Measurements from ENCODE around the gene CCR3. TPM values are rescaled to one million over a fixed set of nuclear protein-coding genes. Genes with fewer than 3 reads are reported as not detected.

Gene CCR3
- total RNA-seq, 2 donors from 2014 or later = not detected

- Histone ChIP-seq H3K27ac (no peak overlapping the region), H3K27me3 (no peaks in the 10 kb centered on the region), H3K4me3 (no peak overlapping the region), H3K9me3 (peaks cover 0 to 14% (median 0%) of the 10 kb centered on the region in 3 donors), H3K36me3 (replicated peaks in 1 of 2; ENCODE audit: insufficient read depth in 1 of 2, low read depth in 2 of 2) (no peaks in the 10 kb centered on the region), H3K4me1 (no peaks in the 10 kb centered on the region)
- DNase-seq (peak; percentile 21 to 57 (median 48)), ATAC-seq (peak; percentile 52)
- TF ChIP-seq CTCF (IDR thresholded peaks at IDR 0.05) = peak in 6 of 7 experiments; percentile 22 to 54 (median 46)
- no peak for TF ChIP-seq POLR2A (IDR thresholded peaks at IDR 0.05)
- WGBS, 2 donors = 42 to 45% methylated on average over 9 of the region's 9 CpGs
- intact Hi-C loops (cut with DNase I) = no loop called here
Measured at GRCh38 chr3:46276497-46277099, 34.3 kb downstream of the CCR3 start.

- Histone ChIP-seq H3K27ac (no peak overlapping the region), H3K27me3 (no peaks in the 10 kb centered on the region), H3K4me1 (no peaks in the 10 kb centered on the region), H3K9me3 (peaks cover 0 to 14% (median 0%) of the 10 kb centered on the region in 3 donors), H3K4me3 (no peak overlapping the region), H3K36me3 (replicated peaks in 1 of 2; ENCODE audit: insufficient read depth in 1 of 2, low read depth in 2 of 2) (no peaks in the 10 kb centered on the region)
- DNase-seq = no peak
- ATAC-seq = no peak
- WGBS, 2 donors = 38 to 53% methylated on average over 2 of the region's 2 CpGs
- intact Hi-C loops (cut with DNase I) = no loop called here
- no peak for TF ChIP-seq CTCF (IDR thresholded peaks at IDR 0.05)
- no peak for TF ChIP-seq POLR2A (IDR thresholded peaks at IDR 0.05)
Measured at GRCh38 chr3:46277476-46277875, 35.2 kb downstream of the CCR3 start.

GRCh38 chr3:46278816-46279672, 36.8 kb downstream of the CCR3 start:
- intact Hi-C loops (cut with DNase I) = no loop called here
- WGBS, 2 donors = 92 to 94% methylated on average over 3 of the region's 3 CpGs

GRCh38 chr3:46280105-46280797, 38.0 kb downstream of the CCR3 start:
- peaks cover 0 to 14% (median 0%) of the 10 kb centered on the region in 3 donors for H3K9me3 ChIP-seq
- H3K27ac ChIP-seq = no peak overlapping the region
- no peak overlapping the region for H3K4me3 ChIP-seq
- H3K4me1 ChIP-seq = no peaks in the 10 kb centered on the region
- no peak for TF ChIP-seq POLR2A (IDR thresholded peaks at IDR 0.05)
- H3K36me3 ChIP-seq (replicated peaks in 1 of 2; ENCODE audit: insufficient read depth in 1 of 2, low read depth in 2 of 2) = no peaks in the 10 kb centered on the region
- DNase-seq = peak in 1 of 4 donors; percentile 26
- 79 to 95% methylated on average over 5 of the region's 5 CpGs for WGBS, 2 donors
- intact Hi-C loops (cut with DNase I) = no loop called here
- no peak for ATAC-seq
- no peaks in the 10 kb centered on the region for H3K27me3 ChIP-seq

More at GRCh38 chr3:46278816-46279672, 36.8 kb downstream of the CCR3 start:
- Histone ChIP-seq H3K4me1 (no peaks in the 10 kb centered on the region), H3K4me3 (no peak overlapping the region), H3K27ac (no peak overlapping the region), H3K36me3 (replicated peaks in 1 of 2; ENCODE audit: insufficient read depth in 1 of 2, low read depth in 2 of 2) (no peaks in the 10 kb centered on the region), H3K27me3 (no peaks in the 10 kb centered on the region), H3K9me3 (peaks cover 0 to 14% (median 0%) of the 10 kb centered on the region in 3 donors)
- TF ChIP-seq POLR2A (IDR thresholded peaks at IDR 0.05) = no peak
- DNase-seq = no peak
- no peak for ATAC-seq

- Histone ChIP-seq H3K27me3 (no peaks in the 10 kb centered on the region), H3K36me3 (replicated peaks in 1 of 2; ENCODE audit: insufficient read depth in 1 of 2, low read depth in 2 of 2) (no peaks in the 10 kb centered on the region), H3K27ac (no peak overlapping the region), H3K4me3 (no peak overlapping the region), H3K4me1 (no peaks in the 10 kb centered on the region), H3K9me3 (peaks cover 0 to 14% (median 0%) of the 10 kb centered on the region in 3 donors)
- intact Hi-C loops (cut with DNase I) = no loop called here
- ATAC-seq (no peak), DNase-seq (no peak)
- WGBS, 2 donors = 93 to 100% methylated on average over 1 of the region's 1 CpG
- no peak for TF ChIP-seq CTCF (IDR thresholded peaks at IDR 0.05)
- TF ChIP-seq POLR2A (IDR thresholded peaks at IDR 0.05) = no peak
Measured at GRCh38 chr3:46281551-46281950, 39.3 kb downstream of the CCR3 start.

Data from body of pancreas (tissue), 4 donors.